Activated T-cell treated with anti-CD3 and anti-CD28 coated beads for 48 hours (primary cell): ENCODE results near the gene FHAD1.
"Not testable (repeated sequence)": the region's sequence is repeated elsewhere in the genome, so short reads cannot be mapped to it uniquely, and the experiment has no call there.

Experiments
- DNase-seq: peaks from one replicate; pipeline ENCODE4 v3.0.0-alpha.2; 2020; ENCODE audit warnings: low read depth

The FHAD1 gene

DNA sequence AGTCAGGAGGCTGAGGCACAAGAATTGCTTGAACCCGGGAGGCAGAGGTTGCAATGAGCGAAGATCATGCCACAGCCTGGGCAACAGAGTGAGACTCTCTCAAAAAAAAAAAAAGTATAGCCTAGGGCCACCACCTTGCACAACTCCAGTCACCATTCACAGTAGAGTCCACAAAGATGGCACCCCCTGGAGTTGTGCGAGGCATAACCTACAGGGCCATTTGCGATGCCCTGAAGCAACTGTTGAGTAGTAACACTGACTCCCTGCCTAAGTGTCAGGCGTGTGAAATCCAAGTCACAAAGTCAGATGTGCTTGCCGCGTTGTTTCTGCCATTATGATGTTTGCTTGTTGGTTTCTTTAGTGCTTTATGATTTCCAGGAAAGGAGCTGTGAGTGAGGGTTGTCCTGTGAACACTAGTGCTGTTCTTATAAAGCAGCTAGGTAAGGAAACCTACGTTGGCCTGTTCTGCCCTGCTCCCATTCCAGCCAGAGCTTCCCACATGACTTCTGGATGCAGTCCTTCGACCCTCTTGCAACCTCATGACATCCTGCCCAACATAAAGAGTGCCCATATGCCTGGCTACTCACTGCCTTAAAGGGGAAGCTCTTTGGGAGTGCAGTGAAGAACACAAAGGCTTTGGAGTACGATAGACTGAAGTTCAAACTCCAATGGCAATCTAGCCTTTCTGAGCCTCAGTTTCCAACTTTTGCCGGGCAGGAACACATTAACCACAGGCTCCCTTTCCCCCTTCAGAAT is 29.8 kb downstream of the FHAD1 start:
- DNase-seq = no peak

DNA sequence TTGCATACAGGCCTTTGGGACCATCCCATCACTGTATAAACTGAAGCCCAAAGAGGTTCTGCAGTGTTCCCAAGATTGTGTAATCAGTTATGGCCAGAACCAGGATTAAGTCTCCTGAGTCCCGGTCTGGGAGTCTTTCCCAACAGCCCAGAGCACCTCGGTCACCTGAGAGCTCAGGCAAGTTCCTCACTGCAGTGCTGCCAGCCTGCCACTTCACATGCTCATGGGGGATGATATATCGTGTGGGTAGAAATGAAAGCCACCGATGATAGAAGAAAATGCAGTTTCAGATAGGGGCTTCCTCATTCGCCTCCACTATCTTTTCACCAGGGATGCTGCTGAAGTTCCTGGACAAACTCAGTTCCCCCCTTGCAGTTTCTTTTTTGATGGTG is 30.4 kb downstream of the FHAD1 start:
- DNase-seq = no peak

DNA sequence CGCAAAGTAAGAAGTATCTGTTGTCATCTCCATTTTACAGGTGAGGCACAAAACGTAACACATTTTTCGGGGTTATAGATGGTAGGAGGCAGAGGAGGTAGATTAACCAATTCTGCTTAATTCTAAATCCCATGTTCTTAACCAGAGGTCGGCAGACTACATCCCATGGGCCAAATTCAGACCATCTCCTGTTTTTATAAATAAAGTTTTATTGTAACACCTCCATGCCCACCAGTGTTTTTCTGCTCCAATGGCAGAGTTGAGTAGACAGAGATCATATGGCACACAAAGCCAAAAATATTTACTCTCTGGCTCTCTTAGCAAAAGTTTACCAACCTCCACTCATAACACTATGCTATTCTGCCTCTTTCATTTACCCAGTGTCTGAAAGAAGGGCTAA is 30.9 kb downstream of the FHAD1 start:
- DNase-seq = no peak

DNA sequence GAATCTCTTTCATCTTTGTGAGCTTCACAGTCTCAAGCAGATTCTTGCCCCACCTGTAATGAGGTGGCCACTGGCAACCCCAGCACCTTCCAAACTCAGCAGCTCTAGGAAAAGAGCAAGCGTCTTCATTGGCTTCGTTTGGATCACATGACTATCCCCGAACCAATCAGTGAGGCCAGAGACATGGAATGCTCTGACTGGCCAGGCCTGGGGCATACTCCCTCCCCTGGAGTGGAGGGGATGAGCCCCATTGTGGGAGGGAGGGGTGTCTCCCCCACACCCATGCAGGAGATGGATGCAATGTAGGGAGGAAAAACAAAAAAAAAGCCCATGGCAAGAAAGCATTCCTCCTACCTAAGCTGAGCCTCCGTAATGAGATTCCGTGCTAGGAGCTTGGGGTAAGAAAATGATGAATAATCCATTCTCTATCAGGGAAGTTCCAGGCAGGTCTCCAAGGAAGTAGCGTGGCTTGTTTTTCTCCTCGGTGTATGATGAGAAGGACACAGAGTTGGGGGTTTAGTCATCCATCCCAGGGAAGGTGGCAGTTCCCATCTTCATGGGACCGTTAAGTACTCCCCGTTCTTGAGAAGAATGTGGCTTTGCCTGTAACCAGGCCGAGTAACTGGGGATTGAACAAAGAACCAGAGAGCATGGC is 32.7 kb downstream of the FHAD1 start:
- no peak for DNase-seq

- no peak for DNase-seq
These were observed 33.4 kb downstream of the FHAD1 start for GRCh38 chr1:15280416-15280815.

DNA sequence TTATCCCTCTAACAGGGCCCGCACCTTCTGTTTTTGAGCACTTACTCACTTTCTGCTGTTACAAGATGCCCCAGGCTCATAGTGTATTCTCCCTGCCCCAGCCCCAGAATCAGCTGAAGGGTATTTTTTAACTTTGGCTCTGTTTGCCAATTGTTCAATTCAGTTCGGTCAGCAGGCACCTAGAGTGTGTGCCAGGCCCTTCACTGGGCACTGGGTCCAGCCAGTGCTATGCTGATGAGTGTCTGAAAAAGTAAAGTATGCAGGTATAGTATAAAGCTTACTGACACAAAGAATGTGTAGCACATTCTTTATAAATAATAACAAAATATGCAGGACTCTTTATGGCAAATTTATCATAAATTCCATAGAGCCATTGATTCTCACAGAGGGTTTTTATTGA is 35.0 kb downstream of the FHAD1 start:
- no peak for DNase-seq

DNA sequence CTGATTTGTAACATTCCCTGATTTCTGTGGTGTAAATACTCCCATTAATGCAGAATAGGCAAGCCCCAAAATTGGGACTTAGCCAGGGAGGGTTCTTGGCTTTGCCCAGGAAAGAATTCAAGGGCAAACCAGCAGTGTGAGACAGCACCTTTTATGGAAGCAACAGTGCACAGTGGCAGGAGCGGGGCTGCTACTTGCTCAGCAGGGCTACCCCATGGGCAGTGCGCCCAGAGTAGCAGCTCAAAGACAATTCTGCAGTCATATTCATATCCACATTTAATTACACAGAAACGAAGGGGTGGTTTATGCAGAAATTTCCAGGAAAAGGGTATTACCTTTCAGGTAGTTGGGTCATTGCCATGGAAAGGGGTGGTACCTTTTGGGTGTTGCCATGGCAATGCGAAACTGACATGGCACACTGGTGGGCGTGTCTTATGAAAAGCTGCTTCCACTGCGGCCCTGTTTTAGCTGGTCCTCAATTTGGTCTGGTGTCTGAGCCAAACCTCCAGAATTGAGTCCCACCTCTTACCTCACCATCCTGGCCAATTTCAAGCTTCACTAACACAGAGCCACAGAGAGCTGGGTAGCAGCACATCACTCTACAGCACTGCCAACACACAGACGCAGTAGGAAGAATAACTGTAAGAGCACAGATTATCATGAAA is 35.9 kb downstream of the FHAD1 start:
- no peak for DNase-seq

GRCh38 chr1:15283526-15283925 is 36.5 kb downstream of the FHAD1 start:
- DNase-seq = no peak

- no peak for DNase-seq
These were observed 39.4 kb downstream of the FHAD1 start for GRCh38 chr1:15286452-15286851.

GRCh38 chr1:15287035-15287979 is 40.3 kb downstream of the FHAD1 start:
- no peak for DNase-seq

DNA sequence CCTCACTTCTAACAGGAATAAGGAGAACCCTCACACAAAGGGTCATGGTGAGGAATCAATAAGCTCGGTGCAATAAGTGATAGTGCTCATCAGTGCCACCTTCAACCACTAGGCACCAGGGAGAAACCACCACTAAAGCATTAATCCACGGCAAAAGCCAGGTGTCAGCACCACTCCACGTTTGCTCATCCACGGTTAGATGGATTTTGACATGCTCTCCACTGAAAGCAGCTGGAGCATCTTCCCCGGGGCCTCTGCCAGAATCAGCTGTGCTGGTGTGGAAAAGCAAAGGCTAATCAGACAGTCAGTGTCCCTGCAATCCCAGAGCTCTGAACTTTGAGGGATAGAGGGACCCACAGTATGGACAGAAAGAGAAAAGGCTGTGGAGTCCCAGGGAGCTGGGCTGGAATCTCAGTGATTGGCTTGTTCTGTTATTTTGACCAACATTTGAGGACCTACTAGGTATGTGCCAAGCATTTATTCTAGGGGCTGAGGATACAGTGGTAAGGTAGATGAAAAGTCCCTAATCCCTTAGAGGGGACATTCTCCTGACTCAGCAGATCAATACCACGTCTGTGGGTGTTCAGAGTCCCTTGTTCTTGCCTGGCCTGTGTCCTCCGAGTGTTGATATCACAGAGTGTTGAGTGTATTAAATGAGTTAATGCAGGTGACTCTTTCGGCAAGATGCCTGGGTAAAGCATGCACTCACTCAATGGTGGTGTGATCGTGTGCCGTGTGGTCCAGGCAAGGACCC is 41.3 kb downstream of the FHAD1 start:
- no peak for DNase-seq

GRCh38 chr1:15289251-15289651 is 42.2 kb downstream of the FHAD1 start:
- no peak for DNase-seq

- DNase-seq = peak; percentile 12
These were observed 43.4 kb downstream of the FHAD1 start for GRCh38 chr1:15290382-15290781.

- no peak for DNase-seq
These were observed 48.7 kb downstream of the FHAD1 start for GRCh38 chr1:15295696-15296095.

DNA sequence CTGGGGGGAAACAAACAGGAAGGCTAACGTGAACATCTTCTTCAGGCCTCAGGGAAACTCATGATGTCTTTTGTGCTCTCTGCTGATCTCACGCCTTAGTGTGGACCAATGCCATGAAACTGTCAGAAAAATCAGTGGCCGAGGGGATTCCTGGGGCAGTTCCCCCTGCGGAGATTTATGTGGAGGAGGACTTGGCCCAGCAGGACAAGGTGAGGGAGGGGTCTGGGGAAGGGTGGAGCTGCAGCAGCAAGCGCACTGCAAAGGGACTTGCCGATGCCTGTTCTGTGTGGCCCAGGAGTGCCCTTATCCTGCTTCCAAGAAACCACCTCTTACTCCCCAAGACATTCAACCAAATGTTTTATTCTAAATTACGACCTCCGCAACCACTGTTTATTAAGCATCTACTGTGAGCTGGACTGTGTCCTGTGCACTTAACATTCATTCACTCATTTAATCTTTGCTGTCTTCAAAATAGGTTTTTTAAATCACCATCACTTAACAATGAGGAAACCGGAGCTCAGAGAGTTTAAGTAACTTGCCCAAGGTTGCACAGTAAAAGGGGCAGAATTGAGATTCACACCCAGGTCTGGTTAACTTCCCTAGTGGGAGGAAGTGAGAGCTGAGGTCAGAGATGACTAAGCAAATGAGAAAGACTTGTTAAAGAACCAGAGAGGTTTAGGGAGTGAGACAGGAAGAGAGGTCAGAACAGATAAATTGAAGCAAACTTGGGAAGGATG is 49.7 kb downstream of the FHAD1 start:
- DNase-seq = no peak

GRCh38 chr1:15297975-15298374 is 51.0 kb downstream of the FHAD1 start:
- not testable (repeated sequence) for DNase-seq

DNA sequence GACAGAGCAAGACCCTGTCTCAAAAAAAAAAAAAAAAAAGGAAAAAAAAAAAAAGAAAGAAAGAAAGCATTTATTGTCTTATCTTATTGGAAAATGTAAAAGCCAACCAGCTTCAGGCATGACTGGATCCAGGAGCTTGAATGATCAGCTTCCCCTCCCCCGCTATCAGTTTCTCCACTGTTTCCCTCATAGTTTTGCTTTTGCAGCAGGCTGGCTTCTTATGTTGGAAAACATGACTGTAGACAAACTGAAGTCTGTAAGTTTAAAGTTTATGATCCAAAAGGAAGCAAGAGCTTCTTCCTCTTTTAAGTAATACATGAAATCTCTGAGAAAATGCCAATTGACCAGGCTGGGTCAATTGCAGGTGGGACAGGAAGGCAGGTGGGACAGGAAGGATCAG is 52.2 kb downstream of the FHAD1 start:
- DNase-seq = no peak

DNA sequence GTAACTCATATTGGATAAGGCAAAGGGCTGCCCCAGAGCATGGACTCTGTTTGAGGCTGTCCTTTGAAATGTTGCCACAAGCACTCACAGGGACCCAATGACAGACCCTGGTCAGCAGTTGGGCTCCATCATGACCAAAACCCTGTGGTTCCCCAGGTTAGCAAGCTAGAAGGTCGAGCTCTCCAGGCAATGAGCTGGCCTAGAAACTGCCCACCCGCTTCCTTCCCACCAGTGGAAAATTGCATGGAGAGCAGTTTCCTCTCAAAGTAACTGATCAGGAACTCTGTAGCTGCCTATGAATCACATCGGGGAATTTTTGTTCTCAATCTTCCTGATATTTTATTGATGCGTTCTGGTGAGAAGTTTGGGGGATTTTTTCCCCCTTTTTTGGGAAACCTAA is 52.8 kb downstream of the FHAD1 start:
- DNase-seq = no peak

DNA sequence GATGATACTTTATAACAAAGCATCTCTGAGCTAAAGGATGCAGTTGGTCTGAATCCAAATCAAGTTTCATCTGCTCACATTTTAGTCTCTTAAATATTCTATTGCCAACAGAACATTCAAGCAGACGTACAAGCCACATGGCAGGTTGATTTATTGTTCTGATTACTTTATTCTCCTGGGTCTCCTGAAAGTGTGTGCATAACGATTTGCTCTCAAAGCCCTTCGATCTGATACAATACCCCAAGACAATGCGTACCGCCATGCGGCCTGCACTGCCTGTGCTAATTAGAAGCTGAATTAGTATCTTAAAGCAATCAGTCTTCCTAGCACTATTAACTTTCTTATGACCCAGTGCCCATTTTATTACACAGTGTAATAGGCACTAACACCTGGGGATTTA is 56.9 kb downstream of the FHAD1 start:
- DNase-seq = no peak

- peak; percentile 56 for DNase-seq
These were observed 57.9 kb downstream of the FHAD1 start for GRCh38 chr1:15304708-15305467.
